Fibroblast of pulmonary artery (primary cell): ENCODE data around the gene MACROD2.

Experiments
- DNase-seq: peaks from one replicate; pipeline ENCODE4 v3.0.0-alpha.2; 2010; ENCODE audit warnings: low read depth
- H3K4me3 ChIP-seq: replicated peaks from 2 replicates; pipeline ENCODE4 v1.5.1; 2011; ENCODE audit warnings: low read depth, mild to moderate bottlenecking, control low read depth, low read length, moderate library complexity
- TF ChIP-seq, protein P1 (sequence below): IDR thresholded peaks from 2 replicates; pipeline ENCODE4 v1.5.1; 2011; ENCODE audit warnings: mild to moderate bottlenecking, control low read depth, low read length, inconsistent platforms; ENCODE audit errors: missing control alignments

Gene MACROD2

DNA sequence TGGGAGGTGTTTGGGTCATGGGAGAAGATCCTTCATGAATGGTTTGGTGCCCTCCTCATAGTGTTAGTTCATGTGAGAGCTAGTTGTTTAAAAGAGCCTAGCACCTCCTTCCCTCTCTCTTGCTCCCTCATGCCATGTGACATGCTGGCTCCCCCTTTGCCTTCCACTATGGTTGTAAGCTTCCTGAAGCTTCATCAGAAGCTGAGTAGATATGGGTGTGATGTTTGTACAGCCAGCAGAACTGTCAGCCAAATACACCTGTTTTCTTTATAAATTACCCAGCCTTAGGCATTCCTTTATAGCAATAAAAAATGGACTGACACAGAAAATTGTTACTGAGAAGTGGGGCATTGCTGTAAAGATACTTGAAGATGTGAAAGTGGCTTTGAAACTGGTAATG lies 1073.2 kb downstream of the MACROD2 start:
- no peak overlapping the region for H3K4me3 ChIP-seq
- DNase-seq: no peak
- TF ChIP-seq, protein P1, sequence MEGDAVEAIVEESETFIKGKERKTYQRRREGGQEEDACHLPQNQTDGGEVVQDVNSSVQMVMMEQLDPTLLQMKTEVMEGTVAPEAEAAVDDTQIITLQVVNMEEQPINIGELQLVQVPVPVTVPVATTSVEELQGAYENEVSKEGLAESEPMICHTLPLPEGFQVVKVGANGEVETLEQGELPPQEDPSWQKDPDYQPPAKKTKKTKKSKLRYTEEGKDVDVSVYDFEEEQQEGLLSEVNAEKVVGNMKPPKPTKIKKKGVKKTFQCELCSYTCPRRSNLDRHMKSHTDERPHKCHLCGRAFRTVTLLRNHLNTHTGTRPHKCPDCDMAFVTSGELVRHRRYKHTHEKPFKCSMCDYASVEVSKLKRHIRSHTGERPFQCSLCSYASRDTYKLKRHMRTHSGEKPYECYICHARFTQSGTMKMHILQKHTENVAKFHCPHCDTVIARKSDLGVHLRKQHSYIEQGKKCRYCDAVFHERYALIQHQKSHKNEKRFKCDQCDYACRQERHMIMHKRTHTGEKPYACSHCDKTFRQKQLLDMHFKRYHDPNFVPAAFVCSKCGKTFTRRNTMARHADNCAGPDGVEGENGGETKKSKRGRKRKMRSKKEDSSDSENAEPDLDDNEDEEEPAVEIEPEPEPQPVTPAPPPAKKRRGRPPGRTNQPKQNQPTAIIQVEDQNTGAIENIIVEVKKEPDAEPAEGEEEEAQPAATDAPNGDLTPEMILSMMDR: no peak

DNA sequence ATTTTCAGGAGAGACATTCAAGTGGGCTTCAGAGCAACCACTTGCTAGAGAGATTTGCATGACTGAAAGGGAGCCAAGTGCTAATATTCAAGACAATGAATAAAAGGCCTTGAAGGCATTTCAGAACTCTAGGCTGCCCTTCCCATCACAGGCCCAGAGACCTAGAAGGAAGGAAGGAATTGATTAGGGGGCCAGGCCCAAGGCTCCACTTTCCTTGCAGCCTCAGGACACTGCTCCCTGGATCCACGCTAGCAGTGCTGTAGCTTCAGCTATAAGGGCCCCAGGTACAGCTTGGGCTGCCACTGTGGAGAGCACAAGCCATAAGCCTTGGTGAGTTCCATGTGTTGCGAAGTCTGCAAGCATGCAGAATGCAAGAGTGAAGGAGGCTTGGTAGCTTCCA lies 1074.0 kb downstream of the MACROD2 start:
- no peak overlapping the region for H3K4me3 ChIP-seq
- no peak for DNase-seq
- TF ChIP-seq, protein P1: no peak

DNA sequence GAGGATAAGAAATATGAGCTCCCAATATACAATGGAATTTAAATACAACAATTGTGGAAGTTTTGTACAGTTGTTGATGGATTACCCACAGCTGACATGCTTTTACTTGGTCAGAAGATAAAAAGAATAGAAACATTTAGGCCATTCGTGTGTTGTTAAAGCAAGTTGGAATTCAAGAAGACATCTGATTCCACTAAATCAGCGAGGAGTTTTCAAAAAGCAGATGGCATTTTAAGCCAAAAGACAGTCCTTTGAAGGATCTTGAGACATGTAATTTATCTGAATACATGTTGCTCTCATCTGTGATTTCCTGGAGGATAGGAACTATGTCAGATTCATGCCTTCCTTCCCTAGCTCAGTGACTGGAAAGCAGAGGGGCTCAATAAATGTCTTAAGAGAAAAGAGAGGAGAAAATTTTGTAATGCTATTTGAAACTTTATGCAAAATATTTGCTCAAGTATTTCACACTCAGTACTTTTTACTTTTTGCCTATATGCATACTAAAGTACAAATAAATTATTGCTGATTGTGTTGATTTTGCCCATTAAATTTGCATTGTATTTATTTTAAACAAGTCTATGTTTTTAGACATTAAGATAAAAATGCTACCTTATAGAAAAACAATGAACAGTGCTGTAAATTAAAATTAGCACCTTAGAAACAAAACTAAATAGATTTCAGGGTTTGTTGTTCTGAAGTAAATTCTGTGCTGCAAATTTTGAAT lies 1075.9 kb downstream of the MACROD2 start:
- TF ChIP-seq, protein P1: no peak
- H3K4me3 ChIP-seq: no peak overlapping the region
- no peak for DNase-seq

DNA sequence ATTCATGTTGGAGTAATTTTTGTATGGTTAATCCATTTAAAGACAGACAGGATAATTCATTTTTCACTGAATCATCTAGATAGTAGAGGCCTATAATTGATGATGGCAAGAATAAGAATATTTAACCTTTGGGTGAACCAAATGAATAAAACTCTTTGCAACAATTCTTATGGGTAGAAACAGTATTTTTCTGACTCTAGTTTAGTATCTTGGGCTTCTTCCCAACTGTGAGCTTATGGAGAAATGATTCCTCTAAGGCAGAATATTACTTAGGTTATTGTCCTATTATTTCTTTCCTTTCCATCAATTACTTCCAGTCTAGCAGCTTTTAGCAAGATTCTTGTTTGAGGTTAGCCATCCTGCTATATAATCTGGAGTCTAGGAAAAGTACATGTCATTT lies 1077.0 kb downstream of the MACROD2 start:
- TF ChIP-seq, protein P1: no peak
- no peak for DNase-seq
- no peak overlapping the region for H3K4me3 ChIP-seq

DNA sequence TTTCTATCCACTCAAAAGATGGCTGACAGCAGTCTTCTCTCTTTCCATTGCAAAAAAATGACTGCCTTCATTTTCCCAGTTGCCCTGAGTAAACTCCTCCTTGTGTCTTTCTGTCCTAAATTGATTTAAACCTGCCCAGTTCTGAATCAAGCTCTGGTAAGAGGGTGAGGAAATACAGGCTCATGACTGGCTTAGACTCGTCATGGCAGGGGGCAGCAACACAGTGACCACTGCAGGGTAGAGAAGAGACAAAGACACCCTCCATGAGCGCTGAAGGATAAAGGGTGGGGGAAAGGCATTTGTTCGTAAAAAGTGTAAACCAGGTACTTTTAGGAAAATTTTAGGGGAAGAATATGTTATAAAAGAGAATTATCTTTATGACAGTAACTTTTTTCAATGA lies 1080.3 kb downstream of the MACROD2 start:
- TF ChIP-seq, protein P1: no peak
- DNase-seq: no peak
- H3K4me3 ChIP-seq: no peak overlapping the region

DNA sequence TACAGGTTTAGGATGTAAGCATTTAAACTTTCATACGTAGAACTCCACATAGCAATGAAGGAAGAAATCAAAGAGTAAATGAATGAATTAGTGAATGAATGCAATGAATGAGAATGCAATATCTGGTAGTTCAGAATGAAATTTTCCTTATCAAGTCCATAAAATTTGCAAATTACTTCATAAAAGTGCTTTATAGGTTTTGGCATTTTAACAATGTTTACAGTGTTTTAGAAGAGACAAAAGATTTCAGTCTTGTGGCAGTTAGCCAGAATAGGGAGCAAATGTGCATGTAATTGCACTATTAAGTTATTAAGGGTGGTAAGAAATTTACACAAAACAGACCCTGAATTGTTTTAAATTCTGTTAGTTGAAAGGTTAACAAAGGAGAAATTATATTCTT lies 1081.5 kb downstream of the MACROD2 start:
- TF ChIP-seq, protein P1: no peak
- no peak for DNase-seq
- H3K4me3 ChIP-seq: no peak overlapping the region

DNA sequence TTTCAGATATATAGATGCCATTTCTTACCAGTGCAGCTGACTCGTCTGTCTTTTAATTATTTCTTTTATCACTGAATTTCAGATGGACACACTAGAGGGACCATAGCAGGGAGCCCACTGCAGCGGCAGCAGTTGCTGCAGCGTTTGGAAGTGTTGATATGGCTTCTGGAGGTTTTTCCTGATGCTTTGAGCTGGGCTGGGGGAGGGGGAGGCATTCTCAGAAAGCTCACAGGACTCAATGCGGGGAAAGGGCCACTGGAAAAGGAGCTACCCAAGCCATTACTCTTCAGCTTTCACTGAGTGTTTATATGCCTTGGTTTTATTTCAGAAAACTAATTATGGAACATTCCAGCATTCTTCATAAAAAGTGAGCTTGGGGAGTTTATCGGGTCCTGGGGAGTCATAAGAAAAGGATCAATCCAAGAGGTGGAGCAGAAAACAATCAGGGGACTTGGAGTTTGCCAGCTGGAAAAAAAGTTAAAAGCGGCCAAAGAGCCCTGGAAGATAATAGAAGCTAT lies 1082.5 kb downstream of the MACROD2 start:
- TF ChIP-seq, protein P1: no peak
- no peak overlapping the region for H3K4me3 ChIP-seq
- no peak for DNase-seq
